Liver (tissue), 9 donors: ENCODE results near the gene FLNC. TPM values are rescaled to one million over a fixed set of nuclear protein-coding genes. Genes with fewer than 3 reads are reported as not detected.

Experiments
- DNase-seq: peaks from one replicate; pipeline ENCODE4 v3.0.0-alpha.2; 2017; ENCODE audit warnings: low spot score
- H3K27ac ChIP-seq, 2 donors: one replicate each; pipeline ENCODE4 v1.7.0; 2013; ENCODE audit warnings: inconsistent platforms in 2 of 2, low read length in 2 of 2, control low read depth in 1 of 2, low read depth in 1 of 2, mild to moderate bottlenecking in 1 of 2
- H3K27me3 ChIP-seq, 4 donors: one replicate each; pipeline versions ENCODE4 v1.6.1 to v1.7.0; 2013; ENCODE audit warnings: low read length in 3 of 4, inconsistent platforms in 1 of 4, mild to moderate bottlenecking in 1 of 4, moderate library complexity in 1 of 4; ENCODE audit not compliant: control insufficient read depth in 4 of 4, insufficient read depth in 4 of 4
- H3K36me3 ChIP-seq, 4 donors: one replicate each; pipeline versions ENCODE4 v1.6.1 to v1.7.0; 2013; ENCODE audit warnings: low read length in 3 of 4, mild to moderate bottlenecking in 3 of 4, low read depth in 1 of 4, moderate library complexity in 1 of 4; ENCODE audit not compliant: control insufficient read depth in 4 of 4, insufficient read depth in 3 of 4
- H3K4me1 ChIP-seq, 4 donors: one replicate each; pipeline versions ENCODE4 v1.6.1 to v1.7.0; 2013; ENCODE audit warnings: low read length in 3 of 4, mild to moderate bottlenecking in 3 of 4, moderate library complexity in 1 of 4; ENCODE audit not compliant: control insufficient read depth in 4 of 4, insufficient read depth in 4 of 4
- H3K4me3 ChIP-seq, 3 donors: one replicate each; pipeline versions ENCODE4 v1.6.1 to v1.7.0; 2013; ENCODE audit warnings: low read length in 3 of 3, control low read depth in 1 of 3, low read depth in 1 of 3, mild to moderate bottlenecking in 1 of 3
- H3K9ac ChIP-seq, 2 donors: one replicate each; pipeline ENCODE4 v1.7.0; 2013; ENCODE audit warnings: low read length in 2 of 2, mild to moderate bottlenecking in 2 of 2, moderate library complexity in 2 of 2, control low read depth in 1 of 2, low read depth in 1 of 2
- H3K9me3 ChIP-seq, 4 donors: one replicate each; pipeline versions ENCODE4 v1.6.1 to v1.7.0; 2013; ENCODE audit warnings: low read length in 3 of 4; ENCODE audit not compliant: control insufficient read depth in 4 of 4
- EGR1 ChIP-seq, 2 donors: IDR thresholded peaks; 2 replicates each; pipeline ENCODE4 v1.6.1; 2016 to 2018; ENCODE audit warnings: antibody characterized with exemption in 2 of 2, low read depth in 2 of 2
- FOXA1 ChIP-seq: IDR thresholded peaks from 2 replicates; pipeline ENCODE4 v1.6.1; 2016; ENCODE audit warnings: antibody characterized with exemption
- GABPA ChIP-seq, 2 donors: IDR thresholded peaks in 1 of 2; conservative IDR thresholded peaks in 1 of 2; 2 replicates each; pipeline ENCODE4 v1.6.1; 2016; ENCODE audit warnings: antibody characterized with exemption in 2 of 2, mild to moderate bottlenecking in 1 of 2, moderate library complexity in 1 of 2
- JUND ChIP-seq, 2 donors: IDR thresholded peaks; 2 replicates each; pipeline ENCODE4 v1.6.1; 2016; ENCODE audit warnings: antibody characterized with exemption in 2 of 2
- MAX ChIP-seq: IDR thresholded peaks from 2 replicates; pipeline ENCODE4 v1.6.1; 2016; ENCODE audit warnings: antibody characterized with exemption
- NR2F2 ChIP-seq: IDR thresholded peaks from 2 replicates; pipeline ENCODE4 v1.6.1; 2016; ENCODE audit warnings: antibody characterized with exemption
- RAD21 ChIP-seq, 2 donors: IDR thresholded peaks; 2 replicates each; pipeline ENCODE4 v1.6.1; 2016; ENCODE audit warnings: antibody characterized with exemption in 2 of 2, mild to moderate bottlenecking in 2 of 2
- RXRA ChIP-seq, 2 donors: IDR thresholded peaks; 2 replicates each; pipeline ENCODE4 v1.6.1; 2017 to 2018; ENCODE audit warnings: antibody characterized with exemption in 2 of 2, mild to moderate bottlenecking in 1 of 2
- SP1 ChIP-seq: IDR thresholded peaks from 2 replicates; pipeline ENCODE4 v1.6.1; 2018; ENCODE audit warnings: antibody characterized with exemption, mild to moderate bottlenecking
- YY1 ChIP-seq: IDR thresholded peaks from 2 replicates; pipeline ENCODE4 v1.6.1; 2016; ENCODE audit warnings: antibody characterized with exemption, mild to moderate bottlenecking
- WGBS: extraction: QIAGEN DNeasy Blood & Tissue Kit; methylation state at CpG from one replicate; pipeline ENCODE4 v1.1.7; 2013; 5-methylcytosine and 5-hydroxymethylcytosine counted together
- polyA plus RNA-seq, 2 donors: library from polyadenylated mRNA; stranded (reverse) in 1 of 2; unstranded in 1 of 2; fragments of 200-250 nt in 1 of 2; fragments of >200 nt in 1 of 2; fragmentation: Nextera tagmentation in 1 of 2; extraction: Ambion mirVana in 1 of 2; gene quantifications; one replicate each; pipeline versions ENCODE4 v1.2.1 to v1.2.3, GENCODE V29; 2013 to 2015
- total RNA-seq, 2 donors: library from RNA; depleted of rRNA; stranded (reverse); fragments of >200 nt; gene quantifications; one replicate each; pipeline ENCODE4 v1.2.3, GENCODE V29; 2014
- TF ChIP-seq, protein P1 (sequence below): IDR thresholded peaks from 2 replicates; pipeline ENCODE4 v1.6.1; 2016; ENCODE audit warnings: antibody characterized with exemption
- TF ChIP-seq, protein P2 (sequence below): fragments of 150-350 bp; IDR thresholded peaks from 2 replicates; pipeline ENCODE4 v1.5.1; 2017; ENCODE audit warnings: improper control_type of control experiment, low read depth, low read length; ENCODE audit not compliant: missing input control
- TF ChIP-seq, protein P3 (sequence below): IDR thresholded peaks from 2 replicates; pipeline ENCODE4 v1.6.1; 2016; ENCODE audit warnings: antibody characterized with exemption, mild to moderate bottlenecking
- donor health status: healthy.
- donor health status: healthy.
- donor health status: healthy.
- donor health status: healthy.
- donor health status: healthy.

The FLNC gene
- total and polyA plus RNA-seq, 4 donors, result 0.03 to 2.3 (median 0.53) TPM

- Histone ChIP-seq H3K9me3 (no peaks in the 10 kb centered on the region), H3K36me3 (no peaks in the 10 kb centered on the region), H3K4me1 (no peaks in the 10 kb centered on the region), H3K27me3 (no peaks in the 10 kb centered on the region), H3K27ac (no peak overlapping the region), H3K9ac (no peak overlapping the region), H3K4me3 (no peak overlapping the region)
- 94% methylated on average over 17 of the region's 17 CpGs for WGBS
- DNase-seq, result no peak
- TF ChIP-seq RAD21 (IDR thresholded peaks at IDR 0.05) (no peak), EGR1 (IDR thresholded peaks at IDR 0.05; ENCODE audit: low read depth in 2 of 2) (no peak), JUND (IDR thresholded peaks at IDR 0.05) (no peak), RXRA (IDR thresholded peaks at IDR 0.05) (no peak), MAX (no peak), NR2F2 (no peak), YY1 (no peak), FOXA1 (no peak), GABPA (IDR thresholded peaks at IDR 0.05 in 1 of 2, conservative IDR thresholded peaks at IDR 0.05 in 1 of 2) (no peak)
- TF ChIP-seq, protein P1, sequence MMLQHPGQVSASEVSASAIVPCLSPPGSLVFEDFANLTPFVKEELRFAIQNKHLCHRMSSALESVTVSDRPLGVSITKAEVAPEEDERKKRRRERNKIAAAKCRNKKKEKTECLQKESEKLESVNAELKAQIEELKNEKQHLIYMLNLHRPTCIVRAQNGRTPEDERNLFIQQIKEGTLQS, result no peak
- TF ChIP-seq, protein P2, sequence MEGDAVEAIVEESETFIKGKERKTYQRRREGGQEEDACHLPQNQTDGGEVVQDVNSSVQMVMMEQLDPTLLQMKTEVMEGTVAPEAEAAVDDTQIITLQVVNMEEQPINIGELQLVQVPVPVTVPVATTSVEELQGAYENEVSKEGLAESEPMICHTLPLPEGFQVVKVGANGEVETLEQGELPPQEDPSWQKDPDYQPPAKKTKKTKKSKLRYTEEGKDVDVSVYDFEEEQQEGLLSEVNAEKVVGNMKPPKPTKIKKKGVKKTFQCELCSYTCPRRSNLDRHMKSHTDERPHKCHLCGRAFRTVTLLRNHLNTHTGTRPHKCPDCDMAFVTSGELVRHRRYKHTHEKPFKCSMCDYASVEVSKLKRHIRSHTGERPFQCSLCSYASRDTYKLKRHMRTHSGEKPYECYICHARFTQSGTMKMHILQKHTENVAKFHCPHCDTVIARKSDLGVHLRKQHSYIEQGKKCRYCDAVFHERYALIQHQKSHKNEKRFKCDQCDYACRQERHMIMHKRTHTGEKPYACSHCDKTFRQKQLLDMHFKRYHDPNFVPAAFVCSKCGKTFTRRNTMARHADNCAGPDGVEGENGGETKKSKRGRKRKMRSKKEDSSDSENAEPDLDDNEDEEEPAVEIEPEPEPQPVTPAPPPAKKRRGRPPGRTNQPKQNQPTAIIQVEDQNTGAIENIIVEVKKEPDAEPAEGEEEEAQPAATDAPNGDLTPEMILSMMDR, result no peak
- TF ChIP-seq, protein P3, sequence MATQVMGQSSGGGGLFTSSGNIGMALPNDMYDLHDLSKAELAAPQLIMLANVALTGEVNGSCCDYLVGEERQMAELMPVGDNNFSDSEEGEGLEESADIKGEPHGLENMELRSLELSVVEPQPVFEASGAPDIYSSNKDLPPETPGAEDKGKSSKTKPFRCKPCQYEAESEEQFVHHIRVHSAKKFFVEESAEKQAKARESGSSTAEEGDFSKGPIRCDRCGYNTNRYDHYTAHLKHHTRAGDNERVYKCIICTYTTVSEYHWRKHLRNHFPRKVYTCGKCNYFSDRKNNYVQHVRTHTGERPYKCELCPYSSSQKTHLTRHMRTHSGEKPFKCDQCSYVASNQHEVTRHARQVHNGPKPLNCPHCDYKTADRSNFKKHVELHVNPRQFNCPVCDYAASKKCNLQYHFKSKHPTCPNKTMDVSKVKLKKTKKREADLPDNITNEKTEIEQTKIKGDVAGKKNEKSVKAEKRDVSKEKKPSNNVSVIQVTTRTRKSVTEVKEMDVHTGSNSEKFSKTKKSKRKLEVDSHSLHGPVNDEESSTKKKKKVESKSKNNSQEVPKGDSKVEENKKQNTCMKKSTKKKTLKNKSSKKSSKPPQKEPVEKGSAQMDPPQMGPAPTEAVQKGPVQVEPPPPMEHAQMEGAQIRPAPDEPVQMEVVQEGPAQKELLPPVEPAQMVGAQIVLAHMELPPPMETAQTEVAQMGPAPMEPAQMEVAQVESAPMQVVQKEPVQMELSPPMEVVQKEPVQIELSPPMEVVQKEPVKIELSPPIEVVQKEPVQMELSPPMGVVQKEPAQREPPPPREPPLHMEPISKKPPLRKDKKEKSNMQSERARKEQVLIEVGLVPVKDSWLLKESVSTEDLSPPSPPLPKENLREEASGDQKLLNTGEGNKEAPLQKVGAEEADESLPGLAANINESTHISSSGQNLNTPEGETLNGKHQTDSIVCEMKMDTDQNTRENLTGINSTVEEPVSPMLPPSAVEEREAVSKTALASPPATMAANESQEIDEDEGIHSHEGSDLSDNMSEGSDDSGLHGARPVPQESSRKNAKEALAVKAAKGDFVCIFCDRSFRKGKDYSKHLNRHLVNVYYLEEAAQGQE, result no peak
Measured at GRCh38 chr7:128847721-128848211, 17.6 kb downstream of the FLNC start.

DNA sequence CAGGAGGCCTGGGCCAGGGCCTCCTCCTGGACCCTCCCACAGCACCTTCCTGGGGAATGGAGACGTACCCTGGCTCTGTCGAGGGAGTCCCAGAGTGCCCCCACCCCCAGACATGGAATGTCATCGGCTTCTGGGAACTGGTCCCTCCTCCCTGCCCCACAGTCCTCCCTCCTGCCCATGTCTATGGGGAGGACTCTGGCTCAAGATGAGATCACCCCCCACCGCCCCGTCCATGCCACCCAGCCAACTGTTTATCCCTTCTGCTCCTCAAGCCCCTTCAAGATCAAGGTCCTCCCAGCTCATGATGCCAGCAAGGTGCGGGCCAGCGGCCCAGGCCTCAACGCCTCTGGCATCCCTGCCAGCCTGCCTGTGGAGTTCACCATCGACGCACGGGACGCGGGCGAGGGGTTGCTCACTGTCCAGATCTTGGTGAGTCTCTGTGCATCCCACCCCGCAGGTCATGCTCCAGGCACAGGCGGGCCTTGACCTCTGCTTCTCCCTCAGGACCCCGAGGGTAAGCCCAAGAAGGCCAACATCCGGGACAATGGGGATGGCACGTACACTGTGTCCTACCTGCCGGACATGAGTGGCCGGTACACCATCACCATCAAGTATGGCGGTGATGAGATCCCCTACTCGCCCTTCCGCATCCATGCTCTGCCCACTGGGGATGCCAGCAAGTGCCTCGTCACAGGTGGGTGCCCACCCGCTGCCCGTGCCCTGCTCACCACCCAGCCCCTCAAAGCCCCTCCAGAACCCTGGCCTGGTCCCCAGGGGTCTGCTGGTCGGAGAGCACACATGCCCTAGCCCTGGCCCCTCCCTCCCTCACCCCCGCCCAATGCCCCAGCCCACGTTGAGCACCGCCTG is 18.3 kb downstream of the FLNC start:
- H3K36me3 ChIP-seq, result no peaks in the 10 kb centered on the region
- H3K4me3 ChIP-seq, result no peak overlapping the region
- no peak for TF ChIP-seq RXRA (IDR thresholded peaks at IDR 0.05)
- no peak for TF ChIP-seq SP1
- TF ChIP-seq JUND (IDR thresholded peaks at IDR 0.05), result no peak
- no peak for DNase-seq
- WGBS, result 95% methylated on average over 31 of the region's 31 CpGs
- no peak overlapping the region for H3K27ac ChIP-seq
- H3K9me3 ChIP-seq, result no peaks in the 10 kb centered on the region
- no peak overlapping the region for H3K9ac ChIP-seq
- H3K27me3 ChIP-seq, result no peaks in the 10 kb centered on the region
- no peaks in the 10 kb centered on the region for H3K4me1 ChIP-seq
